HepG2 (cell line): ENCODE measurements around the gene PNP. TPM values are rescaled to one million over a fixed set of nuclear protein-coding genes. Genes with fewer than 3 reads are reported as not detected.

Experiments used
- CREBL2 ChIP-seq: sonication (generic); formaldehyde crosslinking; IDR thresholded peaks from 2 replicates; pipeline ENCODE4 v1.8.1; 2023; ENCODE audit warnings: missing genetic modification reagents, mild to moderate bottlenecking, borderline replicate concordance
- CREM ChIP-seq, 2 experiments: sonication (generic) in 1 of 2; formaldehyde crosslinking in 1 of 2; IDR thresholded peaks; 2 replicates each; pipeline versions ENCODE4 v1.4.0 to v1.6.1; 2016 to 2020; ENCODE audit warnings: antibody characterized with exemption in 1 of 2, mild to moderate bottlenecking in 1 of 2, missing genetic modification reagents in 1 of 2
- FOXP1 ChIP-seq, 2 experiments: fragments of 450-650 bp in 1 of 2; IDR thresholded peaks; 2 replicates each; pipeline ENCODE4 v1.6.1; 2017 to 2018; ENCODE audit warnings: antibody characterized with exemption in 1 of 2
- HOXA9 ChIP-seq: sonication (generic); formaldehyde crosslinking; IDR thresholded peaks from 2 replicates; pipeline ENCODE4 v1.8.1; 2022; ENCODE audit warnings: missing genetic modification reagents, mild to moderate bottlenecking, moderate library complexity, borderline replicate concordance
- NR2C2 ChIP-seq: sonication (generic); formaldehyde crosslinking; IDR thresholded peaks from 2 replicates; pipeline ENCODE4 v1.4.0; 2020; ENCODE audit warnings: missing genetic modification reagents, mild to moderate bottlenecking, moderate library complexity, borderline replicate concordance
- PATZ1 ChIP-seq: sonication (generic); formaldehyde crosslinking; IDR thresholded peaks from 2 replicates; pipeline ENCODE4 v1.4.0; 2020; ENCODE audit warnings: missing genetic modification reagents
- PAX8 ChIP-seq: sonication (generic); formaldehyde crosslinking; IDR thresholded peaks from 2 replicates; pipeline ENCODE4 v1.8.0; 2022; ENCODE audit warnings: mild to moderate bottlenecking, missing genetic modification reagents, borderline replicate concordance
- RNF219 ChIP-seq: sonication (generic); formaldehyde crosslinking; IDR thresholded peaks from 2 replicates; pipeline ENCODE4 v1.5.0; 2020; ENCODE audit warnings: mild to moderate bottlenecking, missing genetic modification reagents
- SETDB1 ChIP-seq: sonication (generic); formaldehyde crosslinking; IDR thresholded peaks from 2 replicates; pipeline ENCODE4 v1.5.1; 2020; ENCODE audit warnings: missing genetic modification reagents, mild to moderate bottlenecking, borderline replicate concordance
- ZC3H13 ChIP-seq: sonication (generic); formaldehyde crosslinking; IDR thresholded peaks from 2 replicates; pipeline ENCODE4 v1.8.1; 2023; ENCODE audit warnings: mild to moderate bottlenecking, missing genetic modification reagents, moderate library complexity
- ZMYM3 ChIP-seq: sonication (generic); formaldehyde crosslinking; IDR thresholded peaks from 2 replicates; pipeline ENCODE4 v1.5.1; 2020; ENCODE audit warnings: mild to moderate bottlenecking, missing genetic modification reagents
- ZNF75D ChIP-seq: sonication (generic); formaldehyde crosslinking; IDR thresholded peaks from 2 replicates; pipeline ENCODE4 v1.8.1; 2023; ENCODE audit warnings: missing genetic modification reagents, mild to moderate bottlenecking, borderline replicate concordance
- ZXDC ChIP-seq: sonication (generic); formaldehyde crosslinking; IDR thresholded peaks from 2 replicates; pipeline ENCODE4 v1.5.0; 2020; ENCODE audit warnings: mild to moderate bottlenecking, missing genetic modification reagents
- polyA plus RNA-seq, 8 experiments: library from polyadenylated mRNA; depleted of rRNA in 3 of 8; stranded (reverse) in 7 of 8; unstranded in 1 of 8; fragments of >200 nt; fragmentation: Illumina TruSeq in 4 of 8; extraction: Trizol in 4 of 8; gene quantifications; 2 replicates each; pipeline versions ENCODE4 v1.2.1 to v1.2.3, GENCODE V29; 2011 to 2016; ENCODE audit warnings: low read depth in 4 of 8, missing spikeins in 1 of 8, mixed read lengths in 1 of 8; ENCODE audit not compliant: insufficient read depth in 1 of 8
- total RNA-seq, 5 experiments: library from RNA; depleted of rRNA; stranded (reverse); fragments of >200 nt; fragmentation: Illumina TruSeq; extraction: Trizol; gene quantifications; 2 replicates each; pipeline ENCODE4 v1.2.3, GENCODE V29; 2016; ENCODE audit warnings: low read depth in 1 of 5

Gene PNP
- total and polyA plus RNA-seq, 2 of the 13 experiments (the other 11 are each of a cell fraction or from before 2014, with no cell fraction given) = 45.4 to 74.8 TPM

- TF ChIP-seq PAX8 (CRISPR knock-in tag) = no peak
- no peak for TF ChIP-seq FOXP1 (IDR thresholded peaks at IDR 0.05)
- TF ChIP-seq FOXP1 (CRISPR knock-in tag; IDR thresholded peaks at IDR 0.05) = no peak
- TF ChIP-seq ZC3H13 (CRISPR knock-in tag) = no peak
- TF ChIP-seq HOXA9 = no peak
- no peak for TF ChIP-seq CREM (IDR thresholded peaks at IDR 0.05)
- no peak for TF ChIP-seq CREM (CRISPR knock-in tag; IDR thresholded peaks at IDR 0.05)
- no peak for TF ChIP-seq SETDB1 (CRISPR knock-in tag)
- no peak for TF ChIP-seq CREBL2 (CRISPR knock-in tag)
- TF ChIP-seq NR2C2 = peak; percentile 63; the same call in 1 of the 2 replicates
- TF ChIP-seq RNF219 (CRISPR knock-in tag) = 0 out of 2 replicates have a peak, but pooled peaks have one; percentile 36
- TF ChIP-seq PATZ1 (CRISPR knock-in tag) = no peak; the same call in 1 of the 2 replicates
- no peak for TF ChIP-seq ZNF75D (CRISPR knock-in tag)
- TF ChIP-seq ZXDC (CRISPR knock-in tag) = no peak
- TF ChIP-seq ZMYM3 (CRISPR knock-in tag) = peak; percentile 94
Measured at GRCh38 chr14:20429801-20430669, 39.2 kb upstream of the PNP start (continued).
